HG02610 (cell line): ENCODE results near the gene SPRED1.

ENCODE experiments used
- ATAC-seq: cut with Tn5 transposase; IDR thresholded peaks from one replicate; pipeline ENCODE4 v1.9.1; 2021; ENCODE audit warnings: mild to moderate bottlenecking, moderate library complexity; ENCODE audit not compliant: unreplicated experiment

Gene SPRED1

DNA sequence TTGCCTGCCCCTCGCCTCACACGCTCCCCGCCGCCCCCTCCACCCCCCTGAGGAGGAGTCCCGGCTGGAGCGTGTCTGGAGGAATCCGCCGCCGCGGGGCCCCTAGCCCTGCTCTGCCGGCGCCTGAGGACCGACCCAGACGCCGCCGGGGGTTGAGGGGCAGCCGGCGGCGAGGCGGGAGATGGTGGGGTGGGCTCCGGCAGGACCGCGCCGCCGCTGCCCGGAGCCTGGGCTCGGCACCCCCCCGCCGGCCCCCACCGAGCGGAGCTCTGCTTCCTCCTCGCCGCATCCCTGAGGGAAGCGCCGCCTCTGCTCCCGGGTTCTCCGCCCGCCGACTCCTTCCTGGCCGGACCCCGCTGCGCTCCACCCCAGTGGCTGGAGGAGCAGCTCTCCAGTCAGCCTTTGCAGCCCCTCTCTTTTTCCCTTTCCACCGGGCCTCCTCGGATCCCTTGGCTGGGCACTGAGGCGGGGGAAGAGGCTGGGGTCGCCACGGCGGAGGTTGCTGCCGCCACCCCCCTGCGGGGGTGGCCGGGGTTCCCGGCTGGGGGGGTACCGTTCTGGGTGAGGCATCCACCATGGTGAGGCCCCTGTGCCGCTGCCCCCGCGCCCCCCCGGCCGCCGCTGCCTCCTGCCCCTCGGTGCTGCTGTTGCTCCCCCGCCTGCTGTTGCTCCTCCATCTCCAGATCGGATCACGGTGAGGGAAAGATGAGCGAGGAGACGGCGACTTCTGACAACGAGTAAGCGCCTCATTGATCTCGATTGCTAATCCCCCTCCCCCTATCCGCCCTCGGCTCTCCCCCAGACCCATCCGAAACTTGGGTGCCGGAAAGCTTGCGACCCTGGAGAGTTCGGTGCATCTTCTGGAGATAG, at the start of gene SPRED1:
TSS of gene SPRED1 (plus strand) at position 356 of the 870 bp plus-strand sequence. CDS start at position 706, 350 bp downstream.
- peak; percentile 25 for ATAC-seq

DNA sequence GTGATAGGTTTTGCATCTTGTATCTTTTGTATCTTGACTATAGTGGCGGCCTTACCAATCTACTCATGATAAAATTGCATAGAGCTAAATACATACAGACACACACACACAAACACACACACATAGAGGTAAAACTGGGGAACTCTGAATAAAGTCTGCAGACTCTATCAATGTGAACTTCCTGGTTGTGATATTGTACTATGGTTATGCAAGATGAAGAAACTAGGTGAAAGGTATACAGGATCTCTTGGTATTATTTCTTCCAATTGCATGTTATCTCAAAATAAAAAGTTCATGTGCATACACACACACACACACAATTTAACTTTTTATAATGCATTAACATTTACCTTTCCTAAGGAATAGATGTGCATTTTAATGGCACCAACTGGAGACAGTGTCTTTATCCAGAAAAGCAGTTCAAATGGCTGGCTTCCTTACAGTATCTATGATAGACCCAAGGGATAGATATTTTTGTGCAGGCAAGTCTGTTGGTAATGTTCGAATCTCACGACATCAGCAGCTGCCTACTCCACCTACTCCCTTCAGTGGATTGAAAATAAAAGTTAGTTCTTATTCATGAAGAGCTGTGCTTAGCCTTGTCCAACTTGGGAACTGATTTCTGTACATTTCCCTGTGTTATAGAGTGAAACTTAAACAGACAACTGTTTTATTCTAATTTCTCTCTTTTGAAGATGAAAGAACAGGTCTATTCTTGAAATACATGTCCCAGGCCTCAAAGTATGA, 46.9 kb upstream of the SPRED1 start:
- ATAC-seq = no peak

DNA sequence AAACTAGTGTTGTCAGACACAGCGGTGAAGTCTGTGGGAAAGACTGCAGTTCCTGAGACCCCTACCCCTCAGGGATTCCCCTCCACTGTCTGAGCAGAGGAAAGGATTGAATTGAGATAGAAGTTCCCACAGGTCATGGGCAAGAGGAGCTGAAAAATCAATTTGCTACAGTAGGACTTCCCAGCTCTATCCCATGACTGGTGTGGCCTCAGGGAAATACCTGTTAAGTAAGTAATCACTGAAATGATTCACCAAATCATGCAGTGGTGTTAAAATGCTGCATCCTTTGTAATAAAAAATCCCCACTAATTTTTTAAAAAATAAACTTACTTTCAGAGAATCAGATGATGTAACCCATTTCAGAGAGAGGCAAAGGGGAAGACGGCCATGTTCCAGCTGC, 45.0 kb upstream of the SPRED1 start:
- ATAC-seq = no peak

DNA sequence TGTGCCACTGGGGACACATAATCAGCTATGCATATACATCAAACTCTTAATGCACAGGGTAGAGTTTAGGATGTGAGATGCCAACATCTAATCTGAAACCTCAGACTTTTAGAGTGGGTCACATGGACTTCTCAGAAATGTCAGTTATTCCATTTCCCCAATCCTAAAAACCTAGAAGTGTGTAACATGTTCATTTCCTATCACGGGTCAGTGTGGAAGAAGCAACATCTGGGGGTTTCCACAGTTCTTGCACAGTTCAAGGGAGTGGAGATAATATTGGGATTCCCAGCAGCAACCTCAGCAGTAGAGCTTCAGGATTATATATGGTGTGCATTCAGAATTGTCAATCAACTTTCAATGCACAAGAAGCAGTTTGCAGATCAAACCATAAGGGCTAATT, 44.4 kb upstream of the SPRED1 start:
- no peak for ATAC-seq

DNA sequence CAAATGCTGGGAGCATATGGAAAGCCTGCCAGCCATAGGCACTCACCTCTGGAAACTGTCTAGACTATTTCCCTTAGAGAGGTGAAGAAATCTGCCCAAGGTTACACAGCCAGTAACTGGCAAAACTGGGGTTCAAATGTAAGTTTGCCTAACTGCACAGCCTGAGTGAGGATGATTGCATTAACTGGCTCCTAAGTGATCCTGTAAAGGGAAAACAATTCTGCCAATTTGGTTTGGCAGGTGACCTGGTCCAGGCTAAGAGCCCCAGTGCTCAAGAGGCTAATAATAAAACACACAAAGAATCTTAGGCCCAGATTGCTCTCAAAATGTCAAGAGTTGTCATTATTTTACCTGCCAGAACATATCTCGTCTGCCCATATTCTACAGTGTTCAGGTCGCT, 43.9 kb upstream of the SPRED1 start:
- no peak for ATAC-seq

DNA sequence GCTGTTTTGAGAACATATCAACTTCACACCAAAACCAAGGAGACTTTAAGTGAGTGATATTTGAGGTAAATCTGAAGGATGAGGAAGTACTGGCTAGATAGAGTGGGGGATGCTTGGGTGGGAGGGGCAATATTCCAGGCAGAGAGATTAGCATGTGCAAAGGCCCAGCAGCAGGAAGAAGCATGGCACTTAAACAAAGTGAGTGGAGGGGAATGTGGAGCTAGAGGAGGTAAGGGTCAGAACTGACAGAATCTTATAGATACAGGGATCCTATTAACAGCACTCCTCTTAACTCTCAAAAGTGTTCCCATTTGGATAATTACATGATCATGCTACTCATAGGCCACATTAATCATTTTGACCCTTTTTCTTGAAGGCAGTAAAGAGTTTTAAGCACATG, 41.4 kb upstream of the SPRED1 start:
- no peak for ATAC-seq

DNA sequence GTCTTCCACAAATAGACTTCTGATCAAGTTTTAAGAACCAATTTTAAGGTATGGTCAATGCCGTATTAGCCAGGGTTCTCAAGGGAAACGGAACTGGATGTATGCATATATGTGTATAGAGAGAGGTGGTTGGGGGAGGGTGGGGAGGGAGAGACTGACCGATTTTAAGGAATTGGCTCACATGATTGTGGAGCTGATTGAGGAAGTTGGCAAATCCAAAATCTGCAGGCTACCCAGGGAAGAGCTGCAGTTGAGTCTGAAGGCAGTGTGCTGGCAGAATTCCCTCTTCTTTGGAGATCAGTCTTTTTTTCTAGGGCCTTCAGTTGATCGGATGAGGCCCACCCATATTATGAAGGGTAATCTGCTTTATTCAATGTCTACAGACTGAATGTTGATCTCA, 40.8 kb upstream of the SPRED1 start:
- ATAC-seq = no peak

DNA sequence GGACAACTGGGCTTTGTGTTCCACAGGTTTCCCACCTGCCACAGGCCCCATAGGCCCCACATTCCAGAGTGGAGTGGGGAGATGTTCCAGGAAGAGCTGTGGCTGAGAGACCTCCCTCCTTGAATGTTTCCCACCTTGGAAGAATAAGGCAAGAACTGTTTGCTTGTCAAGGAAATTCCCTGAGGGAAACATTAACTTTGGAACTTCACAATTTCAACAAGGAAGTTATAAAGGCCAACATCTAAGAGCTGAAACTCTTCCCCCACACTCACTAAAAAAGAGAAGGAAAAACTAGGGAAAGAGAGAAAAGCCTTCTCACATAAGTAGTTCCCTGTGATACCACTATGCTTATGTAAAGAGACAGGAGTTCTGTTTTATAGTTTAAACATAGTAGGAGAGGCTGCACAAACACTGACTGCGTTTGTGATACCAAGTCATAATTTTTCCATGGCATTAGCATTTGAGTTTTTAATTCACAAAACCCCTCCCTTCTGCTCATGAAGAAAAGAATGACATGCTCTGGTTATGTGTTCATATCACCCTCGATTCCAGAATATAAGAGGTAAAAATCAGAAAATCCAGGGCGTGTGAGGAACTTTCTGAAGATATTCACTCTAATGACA, 39.8 kb upstream of the SPRED1 start:
- ATAC-seq = no peak

DNA sequence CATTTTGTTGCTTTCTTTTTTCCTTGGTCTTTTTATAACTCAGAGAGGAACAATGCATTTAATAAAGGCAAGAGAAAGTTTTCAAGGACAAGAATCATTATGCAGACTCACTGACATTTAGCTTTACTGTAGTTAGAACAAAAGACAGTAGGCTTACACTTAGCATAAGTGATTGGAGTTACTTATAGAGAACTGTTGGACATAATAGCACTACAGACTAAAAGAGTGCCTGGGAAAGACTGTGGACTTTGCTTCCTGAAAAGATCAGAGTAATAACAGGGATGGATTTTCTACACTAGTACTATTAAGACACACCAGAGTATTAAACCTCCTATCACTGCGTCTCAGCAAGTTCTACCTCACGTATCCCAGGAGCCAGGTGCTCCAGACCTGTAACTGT, 39.3 kb upstream of the SPRED1 start:
- no peak for ATAC-seq

DNA sequence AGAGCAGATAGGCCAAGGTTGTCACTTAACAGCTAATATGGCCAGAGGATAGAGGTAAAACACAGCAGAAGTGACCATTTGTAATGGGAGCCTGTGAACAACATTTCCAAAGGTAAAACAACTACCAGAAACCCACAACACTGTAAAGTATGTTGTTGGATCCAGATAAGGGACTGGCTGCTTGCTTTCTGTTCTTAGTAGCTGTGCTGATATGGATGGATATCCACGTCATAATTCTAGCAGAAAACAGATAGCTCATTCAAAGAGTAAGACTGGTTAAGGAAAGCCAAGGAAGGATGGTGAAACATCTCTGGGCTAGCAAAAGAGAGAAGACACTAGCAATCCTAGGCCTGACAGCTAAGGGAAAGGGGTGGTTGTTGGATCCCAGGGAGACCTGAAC, 36.9 kb upstream of the SPRED1 start:
- no peak for ATAC-seq

DNA sequence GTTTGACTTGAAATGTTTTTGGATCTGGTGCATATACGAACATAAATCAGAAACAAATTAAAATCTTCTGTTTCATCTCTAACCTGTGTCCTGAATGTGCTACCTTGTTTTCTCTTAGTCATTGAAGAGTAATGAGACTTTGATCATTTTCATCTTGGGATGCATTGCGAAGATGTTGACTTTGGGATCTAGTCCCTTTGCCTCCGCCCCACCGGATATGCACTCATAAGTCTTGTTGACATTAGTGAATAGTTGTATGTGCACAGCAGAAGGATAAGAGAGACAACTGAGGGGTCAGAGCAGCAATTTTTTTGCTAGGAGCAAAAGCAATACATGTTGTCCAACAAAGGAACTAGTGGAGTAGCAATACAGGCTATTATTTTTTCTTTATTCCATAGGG, 35.9 kb upstream of the SPRED1 start:
- ATAC-seq = no peak

DNA sequence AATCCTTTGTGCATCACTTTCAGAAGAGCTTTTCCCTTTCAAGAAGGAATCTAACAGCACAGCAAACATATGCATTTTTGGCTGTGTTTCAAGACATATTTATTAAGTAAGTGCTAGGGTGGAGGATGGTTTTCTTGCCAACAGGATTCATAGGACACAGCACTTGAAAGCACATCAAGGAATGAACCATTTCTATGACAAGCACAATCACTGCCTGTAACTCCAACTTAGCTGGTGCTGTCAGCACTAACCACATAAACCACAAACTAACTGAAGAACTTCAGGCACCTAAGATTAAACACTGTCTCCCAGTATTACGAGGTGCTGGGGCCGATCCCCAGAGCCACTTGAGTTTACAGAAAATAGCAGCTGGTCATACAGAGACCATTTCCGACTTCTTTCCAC, 35.4 kb upstream of the SPRED1 start:
- peak; percentile 44 for ATAC-seq

DNA sequence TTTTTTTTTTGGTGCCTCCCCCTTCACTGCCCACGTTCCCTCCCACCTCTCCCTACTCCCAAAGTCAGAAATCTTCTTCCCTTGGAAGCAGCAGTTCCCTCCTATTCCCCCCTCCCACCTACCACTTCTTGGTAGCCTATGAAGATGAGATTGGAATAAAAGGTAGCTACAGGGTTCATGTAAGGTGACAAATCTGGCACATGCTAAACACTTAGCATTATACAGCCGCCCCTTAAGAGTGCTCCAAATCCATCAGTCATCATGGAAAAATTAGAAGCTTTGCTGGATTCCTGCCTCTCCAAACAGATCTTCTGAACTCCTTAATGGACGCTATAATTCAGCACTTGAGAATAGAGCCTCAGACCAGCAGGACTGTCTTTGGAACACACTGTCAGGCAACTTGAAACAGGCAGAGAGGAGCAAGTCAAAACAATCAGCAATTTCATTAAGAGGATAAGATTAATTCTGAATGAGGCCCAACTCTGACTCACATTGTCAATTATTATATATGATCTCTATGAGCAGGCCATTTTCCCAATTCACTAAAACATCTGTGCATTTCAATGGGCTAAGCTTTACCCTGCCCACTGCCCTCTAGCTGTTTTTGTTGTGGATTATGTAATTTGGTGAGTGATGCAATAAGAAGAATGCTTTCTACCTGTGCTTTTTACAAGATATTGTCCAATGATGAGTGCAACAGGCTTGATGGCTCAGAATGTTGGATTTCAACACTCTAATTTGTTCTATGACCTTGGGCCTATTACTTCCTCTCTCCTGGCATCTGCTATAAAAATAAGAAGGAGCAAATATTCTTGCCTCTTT, 34.6 kb upstream of the SPRED1 start:
- no peak for ATAC-seq

DNA sequence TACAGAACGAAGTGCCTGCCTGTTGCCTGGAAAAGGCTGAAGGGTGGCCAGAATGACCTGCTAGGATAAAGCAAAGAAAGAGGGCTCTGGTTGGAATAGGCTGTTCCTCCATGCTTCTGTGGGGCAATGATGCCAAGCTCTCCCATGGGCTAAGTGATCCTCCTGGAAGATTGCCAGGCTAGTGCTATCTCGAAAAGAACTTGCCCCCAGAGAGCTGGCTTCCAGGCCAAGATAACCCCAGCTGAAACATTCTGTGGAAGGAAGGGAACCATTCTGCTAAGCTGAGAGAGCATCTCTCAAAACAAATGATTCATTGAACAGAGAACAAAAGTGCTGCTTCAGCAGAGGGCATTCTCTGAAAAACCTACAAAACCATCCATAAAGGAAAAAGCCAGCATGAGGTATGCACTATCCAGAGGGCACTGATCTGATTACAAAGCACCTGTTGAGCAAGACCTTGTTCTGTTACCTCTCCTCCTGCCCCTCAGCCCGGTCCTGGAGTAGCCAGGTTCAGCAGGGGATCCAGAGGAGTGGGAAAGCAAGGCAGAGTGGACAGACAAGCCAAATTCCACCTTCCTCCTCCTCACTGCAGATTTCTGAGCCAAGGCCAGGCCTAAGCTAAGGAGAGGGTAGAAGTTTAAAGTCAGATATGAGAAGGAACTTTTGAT, 31.9 kb upstream of the SPRED1 start:
- ATAC-seq = no peak

DNA sequence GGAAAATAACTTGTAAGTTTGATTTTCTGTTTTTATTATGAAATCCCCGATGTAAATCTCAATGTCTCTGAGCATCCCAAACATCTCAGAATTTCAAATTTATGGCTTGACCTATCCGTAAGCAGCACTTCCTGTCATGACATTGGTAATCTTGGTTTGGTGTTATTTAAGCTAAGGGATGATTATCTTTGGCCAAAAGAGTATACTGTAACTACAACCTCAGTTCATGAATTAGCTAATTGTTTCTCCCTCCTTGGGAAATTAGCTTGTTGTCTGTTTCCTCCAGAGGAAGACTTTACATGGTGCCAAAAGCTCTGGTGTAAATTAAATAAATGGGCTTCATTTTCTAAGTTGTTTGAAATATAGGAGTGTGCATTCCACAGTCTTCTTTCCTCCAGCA, 28.1 kb upstream of the SPRED1 start:
- no peak for ATAC-seq

DNA sequence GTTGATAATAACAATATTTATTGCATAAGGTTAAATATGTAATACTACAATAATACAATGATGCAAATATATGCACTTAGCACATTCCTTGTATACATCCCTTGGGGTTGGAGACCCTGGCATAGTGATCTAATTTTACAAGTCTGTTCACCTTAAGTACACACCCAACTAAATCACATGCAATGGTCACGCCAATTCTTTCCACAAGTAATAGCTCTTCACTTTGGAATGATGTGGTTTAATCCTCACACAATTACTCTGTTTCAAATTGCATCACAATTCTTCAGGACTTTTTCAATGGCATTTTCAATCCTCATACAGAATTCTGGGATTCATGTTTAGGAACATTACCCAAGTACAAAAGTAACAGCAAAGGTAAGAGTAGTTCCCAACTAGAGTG, 27.3 kb upstream of the SPRED1 start:
- ATAC-seq = no peak

DNA sequence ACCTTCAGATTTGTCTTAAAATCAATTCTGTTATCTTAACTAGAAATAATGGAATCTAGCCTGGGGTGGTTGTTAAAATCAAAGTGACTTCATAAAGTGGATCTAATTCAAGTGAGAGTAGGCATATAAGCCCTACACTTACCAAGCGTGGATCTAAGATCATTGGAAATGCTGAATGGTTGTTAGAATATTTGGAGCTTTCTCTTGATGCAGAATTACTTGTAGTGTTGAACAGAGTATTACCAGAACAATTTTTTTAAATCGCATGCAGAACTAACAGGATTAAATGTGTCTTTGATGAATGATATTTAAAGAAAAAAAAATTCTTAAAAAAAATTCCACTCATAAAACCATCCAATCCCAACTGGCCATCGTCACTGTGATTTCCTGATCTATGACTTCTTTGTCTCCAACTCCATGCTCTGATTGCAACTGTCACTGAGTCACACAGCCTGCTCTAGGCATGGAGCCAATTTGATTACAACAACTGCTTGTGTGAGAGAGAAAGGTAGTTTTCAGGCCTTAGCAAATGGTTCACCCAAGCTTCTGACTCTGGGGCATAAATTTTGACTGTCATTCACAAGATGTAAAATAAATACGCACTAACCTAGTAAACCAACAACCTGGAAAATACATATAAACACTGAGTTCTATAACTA, 25.9 kb upstream of the SPRED1 start:
- no peak for ATAC-seq

DNA sequence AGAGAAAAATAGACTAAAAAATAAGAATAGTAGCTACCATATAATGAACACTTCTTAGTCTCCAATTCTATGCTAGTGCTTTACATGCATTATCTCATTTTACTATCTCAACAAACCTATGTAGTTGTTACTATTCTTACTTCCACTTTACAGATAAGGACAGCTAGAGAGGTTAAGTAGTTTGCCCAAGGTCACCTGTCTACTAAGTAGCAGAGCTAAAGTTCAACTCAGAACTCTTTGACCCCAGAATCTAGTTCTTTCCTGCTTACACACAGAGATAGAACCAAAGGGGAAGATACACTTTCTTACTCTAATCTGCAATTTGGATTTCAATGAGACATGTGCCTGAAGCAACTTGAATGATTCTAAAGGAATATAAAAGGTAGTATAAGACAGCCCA, 24.7 kb upstream of the SPRED1 start:
- no peak for ATAC-seq

DNA sequence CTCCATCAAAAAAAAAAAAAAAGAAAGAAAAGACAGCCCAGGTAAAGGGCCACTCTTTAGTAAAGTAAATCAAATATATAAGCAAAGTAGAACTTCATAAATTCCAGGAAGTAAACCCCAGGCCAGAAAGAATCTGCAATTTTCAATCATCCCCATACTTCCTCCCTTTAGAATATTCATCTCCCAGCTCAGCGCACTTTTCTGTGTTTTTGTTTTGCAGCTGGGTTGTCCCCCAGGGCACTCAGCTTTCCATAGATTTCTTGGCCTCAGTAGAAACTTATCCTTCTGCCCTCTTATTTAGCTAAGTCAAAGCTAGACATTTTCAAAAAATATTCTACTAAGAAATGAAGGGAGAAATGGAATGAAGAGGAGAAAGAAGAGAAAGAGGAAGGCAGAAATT, 24.0 kb upstream of the SPRED1 start:
- ATAC-seq = no peak
